ENCODE results near the gene LCN12.

Gene LCN12

DNA sequence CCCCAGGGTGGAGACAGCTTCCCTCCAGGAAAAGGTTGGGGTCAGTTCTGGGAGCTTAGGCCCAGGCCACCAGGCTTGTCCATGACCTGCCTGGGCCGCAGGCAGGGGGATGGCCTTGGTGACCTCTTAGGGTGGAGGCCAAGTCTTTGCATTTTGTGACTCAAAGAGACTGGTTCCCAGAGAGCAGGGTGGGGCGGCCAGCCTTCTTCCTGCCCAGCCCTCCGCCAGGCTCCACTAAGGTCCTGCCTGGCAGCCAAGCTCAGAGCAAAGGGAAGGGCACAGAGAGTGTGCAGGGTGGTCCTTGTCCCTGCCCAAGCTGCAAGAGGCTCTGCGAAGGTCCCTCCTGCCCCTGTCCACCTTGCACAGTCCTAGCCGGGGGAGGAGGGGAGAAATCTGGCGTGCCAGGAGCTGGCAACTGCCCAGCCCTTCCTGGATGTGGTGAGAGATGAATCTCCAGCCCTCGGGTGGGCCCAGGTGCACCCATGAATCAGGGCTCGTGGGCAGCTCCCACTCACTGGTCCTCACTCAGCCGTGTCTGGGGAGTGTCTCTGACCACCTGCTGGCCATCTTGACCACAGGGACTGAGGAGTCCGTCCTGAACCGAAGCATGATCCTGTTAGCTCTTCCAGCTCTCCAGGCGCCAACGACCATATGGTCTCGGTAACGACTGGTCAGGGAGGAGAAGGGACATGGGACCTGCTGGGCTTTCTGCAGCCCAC is 22.9 kb downstream of the LCN12 start:
- DNase-seq (ENCODE audit: low spot score) = no peak

GRCh38 chr9:136975644-136976043 is 23.6 kb downstream of the LCN12 start:
- peak; percentile 59 for DNase-seq (ENCODE audit: low spot score)

GRCh38 chr9:136977223-136977622 is 25.1 kb downstream of the LCN12 start, which contains the start of gene PTGDS:
TSS of gene PTGDS (plus strand) at chr9:136977504. CDS start at chr9:136977579, 75 bp downstream.
- no peak for DNase-seq (ENCODE audit: low spot score)

GRCh38 chr9:136977649-136978072 is 25.6 kb downstream of the LCN12 start:
- DNase-seq (ENCODE audit: low spot score) = no peak

DNA sequence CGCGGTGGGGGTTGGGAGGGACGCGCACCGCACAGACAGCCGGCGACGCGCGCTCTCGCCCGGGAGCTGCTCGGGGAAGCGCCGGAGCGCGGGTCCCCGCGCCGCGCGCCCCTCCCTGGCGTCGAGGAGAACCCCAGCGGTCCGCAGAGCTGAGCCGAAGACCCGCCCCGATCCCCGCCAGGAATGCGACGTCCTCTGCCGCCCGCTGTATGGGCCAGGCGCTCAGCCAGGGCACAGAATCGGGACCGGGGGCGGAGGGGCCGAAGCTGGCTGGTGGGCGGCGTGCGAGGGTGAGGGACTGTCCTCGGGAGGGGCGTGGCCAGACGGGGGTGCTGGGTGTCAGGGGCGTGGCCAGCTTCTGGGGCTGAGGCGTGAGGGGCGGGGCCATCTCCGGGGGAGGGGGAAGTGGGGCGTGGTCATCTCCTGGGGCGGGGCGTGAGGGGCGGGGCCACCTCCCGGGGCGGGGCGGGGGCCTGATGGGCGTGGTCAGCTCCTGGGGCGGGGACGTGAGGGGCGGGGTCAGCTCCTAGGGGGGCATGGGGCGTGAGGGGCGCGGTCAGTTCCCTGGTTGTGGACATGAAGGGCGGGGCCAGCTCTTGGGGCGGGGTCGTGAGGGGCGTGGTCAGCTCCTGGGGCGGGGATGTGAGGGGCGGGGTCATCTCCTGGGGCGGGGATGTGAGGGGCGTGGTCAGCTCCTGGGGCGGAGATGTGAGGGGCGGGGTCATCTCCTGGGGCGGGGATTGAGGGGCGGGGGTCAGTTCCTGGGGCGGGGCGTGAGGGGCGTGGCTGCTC is 26.2 kb downstream of the LCN12 start:
- peak; percentile 68 for DNase-seq (ENCODE audit: low spot score)

DNA sequence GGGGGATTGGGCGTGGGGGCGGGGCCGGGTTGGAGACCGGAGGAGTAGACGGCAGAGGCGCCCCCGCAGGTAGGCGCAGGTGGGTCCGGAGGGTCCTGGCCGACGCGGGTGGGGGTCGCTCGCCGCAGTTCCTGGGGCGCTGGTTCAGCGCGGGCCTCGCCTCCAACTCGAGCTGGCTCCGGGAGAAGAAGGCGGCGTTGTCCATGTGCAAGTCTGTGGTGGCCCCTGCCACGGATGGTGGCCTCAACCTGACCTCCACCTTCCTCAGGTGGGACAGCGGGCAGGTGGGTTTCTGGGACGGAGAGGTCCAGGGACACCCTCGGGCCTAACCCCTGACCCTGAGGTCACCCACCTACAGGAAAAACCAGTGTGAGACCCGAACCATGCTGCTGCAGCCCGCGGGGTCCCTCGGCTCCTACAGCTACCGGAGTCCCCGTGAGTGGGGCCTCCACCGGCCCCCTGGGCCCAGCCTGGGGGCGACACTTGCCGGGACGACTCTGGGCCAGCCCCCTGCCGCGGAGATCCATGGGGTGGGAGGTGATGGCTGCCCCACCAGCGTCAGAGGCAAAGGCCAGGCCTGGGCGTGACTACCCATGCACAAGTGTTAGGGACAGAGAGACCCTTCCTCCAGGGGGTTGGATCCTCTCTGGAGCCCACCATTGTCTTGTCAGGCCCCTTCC is 26.9 kb downstream of the LCN12 start:
- DNase-seq (ENCODE audit: low spot score) = no peak

GRCh38 chr9:136979769-136980587 is 27.9 kb downstream of the LCN12 start:
- no peak for DNase-seq (ENCODE audit: low spot score)

- no peak for DNase-seq (ENCODE audit: low spot score)
Measured at GRCh38 chr9:136980669-136981478, 28.8 kb downstream of the LCN12 start.

- DNase-seq (ENCODE audit: low spot score) = no peak
Measured at GRCh38 chr9:136981588-136982231, 29.6 kb downstream of the LCN12 start.

- DNase-seq (ENCODE audit: low spot score) = no peak
Measured at GRCh38 chr9:136982232-136983051, 30.4 kb downstream of the LCN12 start, which contains the start of gene LCNL1. TSS of gene LCNL1 (plus strand) at chr9:136982993. CDS start at chr9:136983587, 594 bp downstream.

- no peak for DNase-seq (ENCODE audit: low spot score)
Measured at GRCh38 chr9:136983167-136983566, 31.1 kb downstream of the LCN12 start.

- no peak for DNase-seq (ENCODE audit: low spot score)
Measured at GRCh38 chr9:136983656-136984314, 31.7 kb downstream of the LCN12 start.

GRCh38 chr9:136984464-136985026 is 32.5 kb downstream of the LCN12 start:
- no peak for DNase-seq (ENCODE audit: low spot score)

DNA sequence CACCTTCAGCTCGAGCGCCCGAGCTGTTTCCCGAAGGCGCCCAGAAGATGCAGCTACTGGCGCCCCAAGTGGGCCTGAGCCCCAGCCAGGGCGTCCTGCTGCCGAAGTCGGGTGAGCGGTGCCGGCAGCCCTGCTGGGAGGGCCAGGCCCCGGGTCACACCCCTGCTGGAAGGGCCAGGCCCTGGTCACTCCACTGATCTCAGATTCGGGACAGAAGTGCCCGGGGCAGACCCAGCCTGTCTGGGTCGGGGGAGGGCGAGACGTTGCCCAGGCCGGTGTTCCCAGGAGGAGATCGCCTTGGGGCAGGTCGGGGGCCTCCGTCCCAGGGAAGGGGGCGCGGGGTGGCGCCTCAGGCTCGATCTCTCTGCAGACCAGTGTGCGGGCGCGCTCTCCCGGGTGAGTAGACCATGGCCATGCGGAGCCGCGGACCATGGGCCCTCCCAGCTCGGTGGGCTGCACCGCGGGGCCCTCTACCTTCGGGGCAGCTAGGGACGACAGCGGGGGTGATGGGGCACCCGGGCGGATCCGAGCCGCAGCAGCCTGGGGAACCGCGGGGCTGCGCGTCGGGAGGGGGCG is 33.0 kb downstream of the LCN12 start:
- DNase-seq (ENCODE audit: low spot score) = no peak

GRCh38 chr9:136985853-136986252 is 33.8 kb downstream of the LCN12 start:
- no peak for DNase-seq (ENCODE audit: low spot score)

- DNase-seq (ENCODE audit: low spot score) = no peak
Measured at GRCh38 chr9:136988872-136989271, 36.8 kb downstream of the LCN12 start.

- no peak for DNase-seq (ENCODE audit: low spot score)
Measured at GRCh38 chr9:136990242-136990911, 38.3 kb downstream of the LCN12 start.

Data from SW480 (cell line).